Dermis microvascular lymphatic vessel endothelial cell (primary cell): ENCODE results near the gene SPAG9. TPM values are rescaled to one million over a fixed set of nuclear protein-coding genes. Genes with fewer than 3 reads are reported as not detected.

Experiments
- DNase-seq, 2 donors: peaks; one replicate each; pipeline versions ENCODE4 v3.0.0 to v3.0.0-alpha.2; 2010; ENCODE audit warnings: low read depth in 2 of 2
- total RNA-seq: library from RNA; depleted of rRNA; stranded (reverse); fragments of >200 nt; gene quantifications from 2 replicates; pipeline ENCODE4 v1.2.1, GENCODE V29; 2014

The SPAG9 gene
- total RNA-seq, 1 donor from 2014 or later, result 104 TPM

- no peak for DNase-seq
These were observed 180.6 kb downstream of the SPAG9 start for GRCh38 chr17:50939795-50940684.

- DNase-seq, result no peak
These were observed 181.2 kb downstream of the SPAG9 start for GRCh38 chr17:50939542-50939794.

GRCh38 chr17:50938821-50939541 is 181.7 kb downstream of the SPAG9 start:
- DNase-seq, result no peak

- DNase-seq, result no peak
These were observed 184.7 kb downstream of the SPAG9 start for GRCh38 chr17:50935996-50936266.

- DNase-seq, result no peak
These were observed 185.3 kb downstream of the SPAG9 start for GRCh38 chr17:50935221-50935995.

GRCh38 chr17:50934672-50935220 is 185.9 kb downstream of the SPAG9 start:
- DNase-seq, result no peak

GRCh38 chr17:50934161-50934560 is 186.5 kb downstream of the SPAG9 start:
- DNase-seq, result no peak

- DNase-seq, result peak; percentile 51 to 84
These were observed 189.3 kb downstream of the SPAG9 start for GRCh38 chr17:50931144-50931908.

GRCh38 chr17:50928646-50929045 is 192.0 kb downstream of the SPAG9 start:
- DNase-seq, result no peak

GRCh38 chr17:50927287-50927686 is 193.4 kb downstream of the SPAG9 start:
- DNase-seq, result no peak

GRCh38 chr17:50926523-50926922 is 194.1 kb downstream of the SPAG9 start:
- DNase-seq, result no peak

GRCh38 chr17:50925296-50925891 is 195.3 kb downstream of the SPAG9 start:
- DNase-seq, result no peak

GRCh38 chr17:50924800-50925199 is 195.9 kb downstream of the SPAG9 start:
- DNase-seq, result no peak

- no peak for DNase-seq
These were observed 196.4 kb downstream of the SPAG9 start for GRCh38 chr17:50924300-50924699.

- no peak for DNase-seq
These were observed 197.1 kb downstream of the SPAG9 start for GRCh38 chr17:50923611-50924010.

- DNase-seq, result no peak
These were observed 197.8 kb downstream of the SPAG9 start for GRCh38 chr17:50922721-50923405.

- no peak for DNase-seq
These were observed 198.6 kb downstream of the SPAG9 start for GRCh38 chr17:50922107-50922506.

- no peak for DNase-seq
These were observed 199.6 kb downstream of the SPAG9 start for GRCh38 chr17:50920891-50921586.

- no peak for DNase-seq
These were observed 200.6 kb downstream of the SPAG9 start for GRCh38 chr17:50920041-50920410.
